SK-N-SH treated with all-trans-retinoic acid at 6 μM for 48 hours (cell line): Measurements from ENCODE around the gene ADGRE3.

ENCODE experiments used
- ATAC-seq: fragments of 200-7000 bp; cut with Tn5 transposase; 3 replicates; pipeline ENCODE4 v1.9.1; 2020; ENCODE audit warnings: mild to moderate bottlenecking, moderate library complexity
- ARNTL ChIP-seq: fragments of 450-650 bp; formaldehyde crosslinking; IDR thresholded peaks from 2 replicates; pipeline ENCODE4 v1.5.0; 2020; ENCODE audit warnings: low read depth, mild to moderate bottlenecking, moderate library complexity, borderline replicate concordance
- BACH2 ChIP-seq: fragments of 250-450 bp; sonication (Bioruptor Pico); IDR thresholded peaks from 2 replicates; pipeline ENCODE4 v1.9.0; 2021; ENCODE audit warnings: mild to moderate bottlenecking, borderline replicate concordance
- CSDC2 ChIP-seq: fragments of 250-450 bp; sonication (Bioruptor Pico); IDR thresholded peaks from 2 replicates; pipeline ENCODE4 v1.5.0; 2020; ENCODE audit warnings: mild to moderate bottlenecking, moderate library complexity
- CSRNP3 ChIP-seq: fragments of 250-450 bp; sonication (Bioruptor Pico); IDR thresholded peaks from 2 replicates; pipeline ENCODE4 v1.5.1; 2021; ENCODE audit warnings: mild to moderate bottlenecking, moderate library complexity
- ESRRG ChIP-seq: fragments of 250-450 bp; sonication (Bioruptor Pico); IDR thresholded peaks from 2 replicates; pipeline ENCODE4 v1.6.1; 2021; ENCODE audit warnings: mild to moderate bottlenecking
- GLIS3 ChIP-seq: fragments of 250-450 bp; sonication (Bioruptor Pico); IDR thresholded peaks from 2 replicates; pipeline ENCODE4 v1.5.0; 2020; ENCODE audit warnings: mild to moderate bottlenecking, moderate library complexity
- ISL1 ChIP-seq: fragments of 250-450 bp; sonication (Bioruptor Pico); IDR thresholded peaks from 2 replicates; pipeline ENCODE4 v2.1.2; 2022; ENCODE audit warnings: mild to moderate bottlenecking, moderate library complexity
- OSR1 ChIP-seq: fragments of 250-450 bp; sonication (Bioruptor Pico); IDR thresholded peaks from 2 replicates; pipeline ENCODE4 v1.8.0; 2022; ENCODE audit warnings: moderate library complexity, mild to moderate bottlenecking, inconsistent platforms
- PATZ1 ChIP-seq: fragments of 250-450 bp; sonication (Bioruptor Pico); IDR thresholded peaks from 2 replicates; pipeline ENCODE4 v1.8.0; 2020; ENCODE audit warnings: mild to moderate bottlenecking, moderate library complexity, borderline replicate concordance
- PPARA ChIP-seq: fragments of 250-450 bp; sonication (Bioruptor Pico); IDR thresholded peaks from 2 replicates; pipeline ENCODE4 v1.5.0; 2020; ENCODE audit warnings: mild to moderate bottlenecking, borderline replicate concordance
- RARB ChIP-seq: fragments of 250-450 bp; sonication (Bioruptor Pico); IDR thresholded peaks from 2 replicates; pipeline ENCODE4 v1.8.0; 2021; ENCODE audit warnings: mild to moderate bottlenecking, moderate library complexity
- SNAI2 ChIP-seq: fragments of 250-450 bp; sonication (Bioruptor Pico); IDR thresholded peaks from 2 replicates; pipeline ENCODE4 v1.5.0; 2020; ENCODE audit warnings: mild to moderate bottlenecking, moderate library complexity
- TCF4 ChIP-seq: fragments of 250-450 bp; sonication (Bioruptor Pico); IDR thresholded peaks from 2 replicates; pipeline ENCODE4 v1.8.0; 2021; ENCODE audit warnings: mild to moderate bottlenecking, moderate library complexity, borderline replicate concordance
- TOX ChIP-seq: fragments of 250-450 bp; sonication (Bioruptor Pico); IDR thresholded peaks from 2 replicates; pipeline ENCODE4 v1.8.0; 2021; ENCODE audit warnings: mild to moderate bottlenecking, moderate library complexity, borderline replicate concordance
- ZC3H10 ChIP-seq: fragments of 250-450 bp; sonication (Bioruptor Pico); IDR thresholded peaks from 2 replicates; pipeline ENCODE4 v1.5.1; 2021; ENCODE audit warnings: mild to moderate bottlenecking, moderate library complexity
- ZFP3 ChIP-seq: fragments of 250-450 bp; sonication (Bioruptor Pico); IDR thresholded peaks from 2 replicates; pipeline ENCODE4 v1.5.0; 2020; ENCODE audit warnings: mild to moderate bottlenecking, moderate library complexity
- ZFP30 ChIP-seq: fragments of 450-650 bp; formaldehyde crosslinking; IDR thresholded peaks from 2 replicates; pipeline ENCODE4 v1.5.0; 2022; ENCODE audit warnings: mild to moderate bottlenecking, moderate library complexity
- ZNF565 ChIP-seq: fragments of 450-650 bp; formaldehyde crosslinking; conservative IDR thresholded peaks from 2 replicates; pipeline ENCODE4 v1.5.0; 2020; ENCODE audit warnings: low read depth, mild to moderate bottlenecking, moderate library complexity
- ZNF8 ChIP-seq: fragments of 450-650 bp; formaldehyde crosslinking; IDR thresholded peaks from 2 replicates; pipeline ENCODE4 v1.5.0; 2020; ENCODE audit warnings: mild to moderate bottlenecking, moderate library complexity
- TF ChIP-seq, protein P1 (sequence below): fragments of 250-450 bp; sonication (Bioruptor Pico); IDR thresholded peaks from 2 replicates; pipeline ENCODE4 v1.8.0; 2021; ENCODE audit warnings: low read depth, mild to moderate bottlenecking, moderate library complexity, borderline replicate concordance
- TF ChIP-seq, protein P2 (sequence below): fragments of 250-450 bp; sonication (Bioruptor Pico); IDR thresholded peaks from 2 replicates; pipeline ENCODE4 v1.5.0; 2020; ENCODE audit warnings: mild to moderate bottlenecking, moderate library complexity
- TF ChIP-seq, protein P3 (sequence below): fragments of 250-450 bp; sonication (Bioruptor Pico); IDR thresholded peaks from 2 replicates; pipeline ENCODE4 v1.5.1; 2020; ENCODE audit warnings: low read depth, mild to moderate bottlenecking, moderate library complexity

The ADGRE3 gene

GRCh38 chr19:14704450-14704849 lies 29.8 kb upstream of the ADGRE3 start:
- no peak for ATAC-seq
- TF ChIP-seq CSDC2 (CRISPR knock-in tag) (no peak), ZNF565 (CRISPR knock-in tag) (no peak), PATZ1 (CRISPR knock-in tag) (no peak), GLIS3 (no peak), ZFP3 (no peak), BACH2 (CRISPR knock-in tag) (no peak), TOX (no peak)

- no peak for ATAC-seq
- no peak for TF ChIP-seq ZC3H10 (CRISPR knock-in tag)
- no peak for TF ChIP-seq ARNTL (CRISPR knock-in tag)
- TF ChIP-seq ZNF8 = no peak
- TF ChIP-seq, protein P1, sequence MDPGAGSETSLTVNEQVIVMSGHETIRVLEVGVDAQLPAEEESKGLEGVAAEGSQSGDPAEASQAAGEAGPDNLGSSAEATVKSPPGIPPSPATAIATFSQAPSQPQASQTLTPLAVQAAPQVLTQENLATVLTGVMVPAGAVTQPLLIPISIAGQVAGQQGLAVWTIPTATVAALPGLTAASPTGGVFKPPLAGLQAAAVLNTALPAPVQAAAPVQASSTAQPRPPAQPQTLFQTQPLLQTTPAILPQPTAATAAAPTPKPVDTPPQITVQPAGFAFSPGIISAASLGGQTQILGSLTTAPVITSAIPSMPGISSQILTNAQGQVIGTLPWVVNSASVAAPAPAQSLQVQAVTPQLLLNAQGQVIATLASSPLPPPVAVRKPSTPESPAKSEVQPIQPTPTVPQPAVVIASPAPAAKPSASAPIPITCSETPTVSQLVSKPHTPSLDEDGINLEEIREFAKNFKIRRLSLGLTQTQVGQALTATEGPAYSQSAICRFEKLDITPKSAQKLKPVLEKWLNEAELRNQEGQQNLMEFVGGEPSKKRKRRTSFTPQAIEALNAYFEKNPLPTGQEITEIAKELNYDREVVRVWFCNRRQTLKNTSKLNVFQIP = no peak
- TF ChIP-seq RARB (CRISPR knock-in tag) = no peak
- TF ChIP-seq ZFP3 = no peak
- no peak for TF ChIP-seq TOX
- TF ChIP-seq, protein P2, sequence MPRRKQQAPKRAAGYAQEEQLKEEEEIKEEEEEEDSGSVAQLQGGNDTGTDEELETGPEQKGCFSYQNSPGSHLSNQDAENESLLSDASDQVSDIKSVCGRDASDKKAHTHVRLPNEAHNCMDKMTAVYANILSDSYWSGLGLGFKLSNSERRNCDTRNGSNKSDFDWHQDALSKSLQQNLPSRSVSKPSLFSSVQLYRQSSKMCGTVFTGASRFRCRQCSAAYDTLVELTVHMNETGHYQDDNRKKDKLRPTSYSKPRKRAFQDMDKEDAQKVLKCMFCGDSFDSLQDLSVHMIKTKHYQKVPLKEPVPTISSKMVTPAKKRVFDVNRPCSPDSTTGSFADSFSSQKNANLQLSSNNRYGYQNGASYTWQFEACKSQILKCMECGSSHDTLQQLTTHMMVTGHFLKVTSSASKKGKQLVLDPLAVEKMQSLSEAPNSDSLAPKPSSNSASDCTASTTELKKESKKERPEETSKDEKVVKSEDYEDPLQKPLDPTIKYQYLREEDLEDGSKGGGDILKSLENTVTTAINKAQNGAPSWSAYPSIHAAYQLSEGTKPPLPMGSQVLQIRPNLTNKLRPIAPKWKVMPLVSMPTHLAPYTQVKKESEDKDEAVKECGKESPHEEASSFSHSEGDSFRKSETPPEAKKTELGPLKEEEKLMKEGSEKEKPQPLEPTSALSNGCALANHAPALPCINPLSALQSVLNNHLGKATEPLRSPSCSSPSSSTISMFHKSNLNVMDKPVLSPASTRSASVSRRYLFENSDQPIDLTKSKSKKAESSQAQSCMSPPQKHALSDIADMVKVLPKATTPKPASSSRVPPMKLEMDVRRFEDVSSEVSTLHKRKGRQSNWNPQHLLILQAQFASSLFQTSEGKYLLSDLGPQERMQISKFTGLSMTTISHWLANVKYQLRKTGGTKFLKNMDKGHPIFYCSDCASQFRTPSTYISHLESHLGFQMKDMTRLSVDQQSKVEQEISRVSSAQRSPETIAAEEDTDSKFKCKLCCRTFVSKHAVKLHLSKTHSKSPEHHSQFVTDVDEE (CRISPR knock-in tag) = no peak
- no peak for TF ChIP-seq CSRNP3 (CRISPR knock-in tag)
- no peak for TF ChIP-seq PATZ1 (CRISPR knock-in tag)
- TF ChIP-seq ZNF565 (CRISPR knock-in tag) = no peak
- TF ChIP-seq OSR1 (CRISPR knock-in tag) = no peak
- no peak for TF ChIP-seq BACH2 (CRISPR knock-in tag)
- no peak for TF ChIP-seq PPARA (CRISPR knock-in tag)
- no peak for TF ChIP-seq ESRRG
- TF ChIP-seq, protein P3, sequence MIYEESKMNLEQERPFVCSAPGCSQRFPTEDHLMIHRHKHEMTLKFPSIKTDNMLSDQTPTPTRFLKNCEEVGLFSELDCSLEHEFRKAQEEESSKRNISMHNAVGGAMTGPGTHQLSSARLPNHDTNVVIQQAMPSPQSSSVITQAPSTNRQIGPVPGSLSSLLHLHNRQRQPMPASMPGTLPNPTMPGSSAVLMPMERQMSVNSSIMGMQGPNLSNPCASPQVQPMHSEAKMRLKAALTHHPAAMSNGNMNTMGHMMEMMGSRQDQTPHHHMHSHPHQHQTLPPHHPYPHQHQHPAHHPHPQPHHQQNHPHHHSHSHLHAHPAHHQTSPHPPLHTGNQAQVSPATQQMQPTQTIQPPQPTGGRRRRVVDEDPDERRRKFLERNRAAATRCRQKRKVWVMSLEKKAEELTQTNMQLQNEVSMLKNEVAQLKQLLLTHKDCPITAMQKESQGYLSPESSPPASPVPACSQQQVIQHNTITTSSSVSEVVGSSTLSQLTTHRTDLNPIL (CRISPR knock-in tag) = no peak
Observed at GRCh38 chr19:14703833-14704232, 29.2 kb upstream of the ADGRE3 start.

- no peak for ATAC-seq
- no peak for TF ChIP-seq ZC3H10 (CRISPR knock-in tag)
- no peak for TF ChIP-seq CSDC2 (CRISPR knock-in tag)
- no peak for TF ChIP-seq ISL1
- TF ChIP-seq ESRRG = no peak
- no peak for TF ChIP-seq PPARA (CRISPR knock-in tag)
- TF ChIP-seq ZNF8 = no peak
- TF ChIP-seq OSR1 (CRISPR knock-in tag) = no peak
- TF ChIP-seq ZNF565 (CRISPR knock-in tag) = no peak
- no peak for TF ChIP-seq CSRNP3 (CRISPR knock-in tag)
- no peak for TF ChIP-seq ARNTL (CRISPR knock-in tag)
- TF ChIP-seq TCF4 (CRISPR knock-in tag) = no peak
- no peak for TF ChIP-seq ZFP30 (CRISPR knock-in tag)
- no peak for TF ChIP-seq SNAI2 (CRISPR knock-in tag)
- no peak for TF ChIP-seq TOX
- TF ChIP-seq, protein P3 (CRISPR knock-in tag) = no peak
- TF ChIP-seq ZFP3 = no peak
Observed at GRCh38 chr19:14700711-14701375, 26.2 kb upstream of the ADGRE3 start.
